GM12873 (cell line): ENCODE results near the gene A1CF.
A peak's percentile ranks its signal among the peaks of the same experiment; 100 is the strongest.

Experiments used
- TF ChIP-seq, protein P1 (sequence below): IDR thresholded peaks from 2 replicates; pipeline ENCODE4 v1.5.1; 2012; ENCODE audit warnings: low read depth, mild to moderate bottlenecking, moderate library complexity, low read length, control low read depth; ENCODE audit not compliant: insufficient read depth; ENCODE audit errors: missing control alignments

Gene A1CF

DNA sequence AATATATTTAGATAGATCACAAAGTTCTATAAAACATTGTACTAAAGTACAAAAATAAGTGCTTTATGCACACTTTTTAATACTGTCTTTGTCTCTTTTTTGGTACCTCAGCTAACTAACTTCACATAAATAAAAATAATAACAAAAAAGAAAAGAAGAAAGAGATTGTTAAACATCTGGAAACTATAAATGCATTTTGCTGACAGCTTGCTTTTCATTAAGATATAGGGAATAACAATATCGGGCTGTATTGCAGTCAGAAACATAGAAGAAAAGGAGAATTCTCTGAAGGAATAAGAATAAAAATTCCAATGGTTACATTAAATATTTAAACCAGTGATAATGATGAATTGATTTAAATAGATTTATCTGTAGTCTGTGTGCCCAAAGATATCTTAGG, 85.8 kb downstream of the A1CF start:
- TF ChIP-seq, protein P1, sequence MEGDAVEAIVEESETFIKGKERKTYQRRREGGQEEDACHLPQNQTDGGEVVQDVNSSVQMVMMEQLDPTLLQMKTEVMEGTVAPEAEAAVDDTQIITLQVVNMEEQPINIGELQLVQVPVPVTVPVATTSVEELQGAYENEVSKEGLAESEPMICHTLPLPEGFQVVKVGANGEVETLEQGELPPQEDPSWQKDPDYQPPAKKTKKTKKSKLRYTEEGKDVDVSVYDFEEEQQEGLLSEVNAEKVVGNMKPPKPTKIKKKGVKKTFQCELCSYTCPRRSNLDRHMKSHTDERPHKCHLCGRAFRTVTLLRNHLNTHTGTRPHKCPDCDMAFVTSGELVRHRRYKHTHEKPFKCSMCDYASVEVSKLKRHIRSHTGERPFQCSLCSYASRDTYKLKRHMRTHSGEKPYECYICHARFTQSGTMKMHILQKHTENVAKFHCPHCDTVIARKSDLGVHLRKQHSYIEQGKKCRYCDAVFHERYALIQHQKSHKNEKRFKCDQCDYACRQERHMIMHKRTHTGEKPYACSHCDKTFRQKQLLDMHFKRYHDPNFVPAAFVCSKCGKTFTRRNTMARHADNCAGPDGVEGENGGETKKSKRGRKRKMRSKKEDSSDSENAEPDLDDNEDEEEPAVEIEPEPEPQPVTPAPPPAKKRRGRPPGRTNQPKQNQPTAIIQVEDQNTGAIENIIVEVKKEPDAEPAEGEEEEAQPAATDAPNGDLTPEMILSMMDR: no peak

DNA sequence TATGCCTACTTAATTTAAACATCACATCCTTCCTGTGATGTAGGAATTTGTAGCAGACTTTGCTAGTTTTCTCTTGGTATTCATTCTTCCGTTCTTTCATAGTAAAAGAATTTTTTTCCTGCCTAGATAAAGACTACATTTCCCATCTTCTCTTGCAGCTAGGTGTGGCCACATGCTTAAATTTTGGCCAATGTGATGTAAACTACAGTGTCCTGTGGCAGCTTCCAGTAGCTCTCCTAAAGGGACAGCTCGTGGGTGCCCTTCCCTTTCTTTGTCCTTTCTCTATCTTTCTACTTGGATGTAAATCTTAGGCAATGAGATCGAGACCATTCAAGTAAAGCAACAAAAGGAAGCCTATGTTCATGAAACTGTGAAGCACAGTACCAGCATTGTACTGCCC, 87.1 kb downstream of the A1CF start:
- TF ChIP-seq, protein P1: no peak

DNA sequence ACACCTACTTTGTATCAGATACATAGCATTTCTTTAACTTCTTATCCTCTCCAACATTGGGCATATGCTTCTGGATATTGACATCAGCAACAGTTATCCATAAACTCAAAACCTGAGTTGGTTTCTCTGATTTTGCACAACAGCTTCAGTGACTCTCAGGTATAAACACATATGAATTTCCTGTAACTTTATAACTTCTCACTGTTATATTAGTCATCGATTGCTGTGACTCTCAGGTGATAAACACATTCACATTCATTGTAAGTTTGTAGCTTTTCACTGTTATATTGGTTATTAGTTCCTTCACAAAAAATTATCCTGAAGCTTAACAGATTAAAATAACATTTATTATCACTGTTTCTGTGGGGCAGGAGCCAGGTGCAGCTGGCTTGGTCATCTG, 88.7 kb downstream of the A1CF start:
- TF ChIP-seq, protein P1: no peak

DNA sequence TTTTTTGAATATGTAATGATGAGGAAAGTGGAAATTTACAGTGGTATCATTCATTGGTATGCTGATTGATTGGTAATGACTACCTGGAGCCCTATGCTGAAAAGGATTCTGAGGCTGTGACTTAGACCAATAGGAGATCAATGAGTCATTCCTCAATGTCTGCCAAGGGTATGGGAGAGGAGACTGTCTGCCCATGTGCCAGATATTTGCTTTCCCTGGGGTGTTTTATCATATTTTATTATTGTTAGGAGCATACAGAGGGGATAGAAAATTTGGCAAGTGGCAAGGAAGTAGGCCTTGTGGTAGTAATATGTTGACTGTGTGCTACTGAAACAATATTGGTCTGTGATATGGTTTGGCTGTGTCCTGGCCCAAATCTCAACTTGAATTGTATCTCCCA, 90.9 kb downstream of the A1CF start:
- TF ChIP-seq, protein P1: no peak

DNA sequence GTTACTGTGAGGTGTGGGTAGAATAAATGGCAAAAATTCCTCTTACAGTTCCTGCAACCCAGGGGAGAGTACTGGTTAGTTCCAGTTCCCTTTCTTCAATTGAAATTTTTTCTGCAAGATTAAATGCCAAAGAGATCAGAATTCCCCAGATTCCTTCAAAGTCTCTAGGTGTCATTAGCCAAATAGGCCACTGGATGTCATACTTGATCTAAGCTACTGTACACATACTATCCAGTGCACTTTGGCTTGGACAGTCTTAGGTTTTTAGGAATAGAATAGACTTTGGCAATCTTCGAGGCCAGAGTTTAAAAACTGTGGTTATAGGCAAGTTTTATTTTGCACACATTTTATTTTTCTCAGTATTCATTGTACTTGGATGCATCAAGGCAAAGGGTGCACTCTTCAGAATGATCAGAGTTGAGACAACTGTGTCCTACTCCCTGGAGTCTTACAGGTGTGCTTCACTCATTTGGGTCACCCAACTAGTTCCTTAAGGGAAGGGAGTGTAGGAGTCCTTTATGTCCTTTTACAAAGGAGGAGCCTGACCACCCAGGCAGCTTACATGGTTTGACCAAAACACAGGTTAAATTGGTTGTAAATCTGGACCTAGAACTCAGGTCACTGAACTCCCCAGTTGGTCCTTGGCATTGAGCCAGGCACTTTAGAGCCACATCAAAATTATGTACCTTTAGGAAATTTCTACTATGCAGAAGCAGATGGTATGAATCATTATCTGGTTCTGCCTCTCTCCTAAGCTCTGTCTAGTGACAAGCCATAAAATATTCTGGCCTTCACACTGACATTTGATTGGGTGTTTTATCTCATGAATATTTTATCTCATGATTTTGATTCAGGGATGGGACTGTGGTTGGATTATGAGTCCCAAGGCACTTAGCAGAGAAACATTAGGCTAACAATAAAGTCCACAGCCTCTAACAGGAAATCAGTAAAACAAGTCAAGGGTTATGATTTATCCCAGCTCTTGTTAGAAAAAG, 96.2 kb downstream of the A1CF start:
- TF ChIP-seq, protein P1: peak; percentile 39
